Glutamatergic neuron (in vitro differentiated cells): ENCODE measurements around the gene TNFAIP8. TPM values are rescaled to one million over a fixed set of nuclear protein-coding genes. Genes with fewer than 3 reads are reported as not detected.

ENCODE experiments used
- DNase-seq: peaks from one replicate; pipeline ENCODE4 v3.0.0; 2022
- H3K27ac Mint-ChIP-seq: one replicate; pipeline ENCODE4 v1.8.0; 2020; ENCODE audit warnings: mild to moderate bottlenecking, mixed read lengths, inconsistent platforms; ENCODE audit not compliant: unreplicated experiment
- H3K27me3 Mint-ChIP-seq: one replicate; pipeline ENCODE4 v1.8.0; 2020; ENCODE audit warnings: mild to moderate bottlenecking, moderate library complexity, mixed read lengths, inconsistent platforms; ENCODE audit not compliant: unreplicated experiment
- H3K36me3 Mint-ChIP-seq: one replicate; pipeline ENCODE4 v1.8.0; 2020; ENCODE audit warnings: mild to moderate bottlenecking, mixed read lengths, inconsistent platforms; ENCODE audit not compliant: unreplicated experiment
- H3K4me1 Mint-ChIP-seq: one replicate; pipeline ENCODE4 v1.8.0; 2020; ENCODE audit warnings: mild to moderate bottlenecking, low read depth, mixed read lengths, inconsistent platforms; ENCODE audit not compliant: unreplicated experiment
- H3K4me3 Mint-ChIP-seq: one replicate; pipeline ENCODE4 v1.8.0; 2020; ENCODE audit warnings: mild to moderate bottlenecking, mixed read lengths, inconsistent platforms; ENCODE audit not compliant: unreplicated experiment
- H3K9me3 Mint-ChIP-seq: one replicate; pipeline ENCODE4 v1.8.0; 2020; ENCODE audit warnings: mild to moderate bottlenecking, moderate library complexity, mixed read lengths, inconsistent platforms; ENCODE audit not compliant: unreplicated experiment
- total RNA-seq: library from RNA; stranded (reverse); fragmentation: NEBNext Ultra II Directional; extraction: Animal tissue kit (Norgen Biotek cat#: 25700); gene quantifications from one replicate; pipeline ENCODE4 v1.2.1, GENCODE V29; 2021; ENCODE audit not compliant: unreplicated experiment
- TF ChIP-seq, protein P1 (sequence below): fragments of 200-600 bp; sonication (generic); IDR thresholded peaks from one replicate; pipeline ENCODE4 v1.5.0; 2021; ENCODE audit not compliant: partially characterized antibody, unreplicated experiment

TNFAIP8 gene
- total RNA-seq, 1 donor from 2014 or later = 2.5 TPM

DNA sequence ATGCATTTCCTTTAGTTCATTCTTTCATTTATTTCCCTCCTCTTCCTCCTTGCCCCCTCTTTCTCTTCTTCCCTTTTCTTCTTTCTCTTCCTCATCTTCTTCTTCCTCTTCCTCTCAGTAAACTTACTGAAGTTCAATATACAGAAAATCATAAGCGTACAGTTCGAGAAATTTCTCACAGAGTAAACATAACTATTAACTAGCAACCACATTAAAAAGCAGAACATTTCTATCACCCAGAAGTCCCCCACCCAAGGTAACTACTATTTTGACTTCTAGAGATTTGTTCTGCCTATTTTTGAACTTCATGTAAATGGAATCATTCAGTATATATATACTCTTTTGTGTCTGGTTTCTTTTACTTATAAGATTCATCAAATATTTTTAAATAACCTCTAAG, 48.2 kb downstream of the TNFAIP8 start:
- Mint-ChIP-seq H3K36me3 (no peaks in the 10 kb centered on the region), H3K27ac (no peak overlapping the region), H3K9me3 (no peaks in the 10 kb centered on the region), H3K4me3 (no peak overlapping the region), H3K4me1 (peaks cover under 1% of the 10 kb centered on the region), H3K27me3 (no peaks in the 10 kb centered on the region)
- no peak for DNase-seq
- TF ChIP-seq, protein P1, sequence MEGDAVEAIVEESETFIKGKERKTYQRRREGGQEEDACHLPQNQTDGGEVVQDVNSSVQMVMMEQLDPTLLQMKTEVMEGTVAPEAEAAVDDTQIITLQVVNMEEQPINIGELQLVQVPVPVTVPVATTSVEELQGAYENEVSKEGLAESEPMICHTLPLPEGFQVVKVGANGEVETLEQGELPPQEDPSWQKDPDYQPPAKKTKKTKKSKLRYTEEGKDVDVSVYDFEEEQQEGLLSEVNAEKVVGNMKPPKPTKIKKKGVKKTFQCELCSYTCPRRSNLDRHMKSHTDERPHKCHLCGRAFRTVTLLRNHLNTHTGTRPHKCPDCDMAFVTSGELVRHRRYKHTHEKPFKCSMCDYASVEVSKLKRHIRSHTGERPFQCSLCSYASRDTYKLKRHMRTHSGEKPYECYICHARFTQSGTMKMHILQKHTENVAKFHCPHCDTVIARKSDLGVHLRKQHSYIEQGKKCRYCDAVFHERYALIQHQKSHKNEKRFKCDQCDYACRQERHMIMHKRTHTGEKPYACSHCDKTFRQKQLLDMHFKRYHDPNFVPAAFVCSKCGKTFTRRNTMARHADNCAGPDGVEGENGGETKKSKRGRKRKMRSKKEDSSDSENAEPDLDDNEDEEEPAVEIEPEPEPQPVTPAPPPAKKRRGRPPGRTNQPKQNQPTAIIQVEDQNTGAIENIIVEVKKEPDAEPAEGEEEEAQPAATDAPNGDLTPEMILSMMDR = no peak

DNA sequence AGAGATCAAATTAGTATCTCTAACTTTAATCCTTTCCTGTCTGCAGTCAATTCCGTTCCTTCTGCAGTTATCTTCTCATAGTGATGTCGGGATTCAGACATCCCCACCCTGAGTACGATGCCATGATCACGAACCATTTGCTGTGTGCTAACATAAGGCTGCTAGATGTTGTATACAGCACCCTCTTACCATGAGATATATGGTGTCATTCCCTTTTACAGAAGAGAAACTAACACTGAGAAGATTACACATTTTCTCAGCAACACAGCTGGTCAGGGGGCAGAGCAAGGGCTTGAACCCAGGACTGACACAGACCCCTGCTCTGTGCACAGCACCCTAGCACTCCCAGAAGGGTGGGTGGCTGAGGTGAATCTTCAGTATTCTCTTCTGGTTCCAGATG, 49.6 kb downstream of the TNFAIP8 start:
- no peak for DNase-seq
- Mint-ChIP-seq H3K4me3 (no peak overlapping the region), H3K9me3 (no peaks in the 10 kb centered on the region), H3K36me3 (no peaks in the 10 kb centered on the region), H3K4me1 (no peaks in the 10 kb centered on the region), H3K27me3 (no peaks in the 10 kb centered on the region), H3K27ac (no peak overlapping the region)
- TF ChIP-seq, protein P1 = no peak

DNA sequence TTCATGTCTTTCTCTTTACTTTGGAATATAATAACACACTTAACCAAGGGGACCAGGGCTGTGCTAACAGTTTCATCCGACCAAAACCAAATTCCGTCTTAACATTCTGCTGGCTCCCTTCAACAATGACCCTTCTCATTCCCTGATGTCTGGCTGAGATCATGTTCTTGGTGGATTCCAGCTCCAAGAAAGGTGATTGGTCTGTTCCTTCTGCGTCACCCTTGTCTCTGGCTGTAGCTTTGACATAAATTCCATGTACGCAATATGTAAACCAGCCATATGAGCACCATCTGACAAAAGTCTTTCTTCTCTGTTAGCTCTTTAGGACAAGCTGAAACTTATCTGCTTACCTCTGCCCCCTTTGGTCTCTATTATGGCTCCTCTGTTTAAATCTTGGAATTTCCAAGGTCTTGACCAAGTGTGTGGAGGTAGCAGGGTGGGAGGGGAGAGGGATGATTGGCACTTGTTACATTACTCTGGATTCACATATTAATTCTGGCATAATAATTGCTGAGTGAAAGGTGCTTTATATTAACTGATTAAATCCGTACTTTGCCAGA, 50.8 kb downstream of the TNFAIP8 start:
- DNase-seq = no peak
- TF ChIP-seq, protein P1 = no peak
- Mint-ChIP-seq H3K27me3 (no peaks in the 10 kb centered on the region), H3K36me3 (no peaks in the 10 kb centered on the region), H3K9me3 (no peaks in the 10 kb centered on the region), H3K4me1 (peaks cover under 1% of the 10 kb centered on the region), H3K4me3 (no peak overlapping the region), H3K27ac (no peak overlapping the region)

DNA sequence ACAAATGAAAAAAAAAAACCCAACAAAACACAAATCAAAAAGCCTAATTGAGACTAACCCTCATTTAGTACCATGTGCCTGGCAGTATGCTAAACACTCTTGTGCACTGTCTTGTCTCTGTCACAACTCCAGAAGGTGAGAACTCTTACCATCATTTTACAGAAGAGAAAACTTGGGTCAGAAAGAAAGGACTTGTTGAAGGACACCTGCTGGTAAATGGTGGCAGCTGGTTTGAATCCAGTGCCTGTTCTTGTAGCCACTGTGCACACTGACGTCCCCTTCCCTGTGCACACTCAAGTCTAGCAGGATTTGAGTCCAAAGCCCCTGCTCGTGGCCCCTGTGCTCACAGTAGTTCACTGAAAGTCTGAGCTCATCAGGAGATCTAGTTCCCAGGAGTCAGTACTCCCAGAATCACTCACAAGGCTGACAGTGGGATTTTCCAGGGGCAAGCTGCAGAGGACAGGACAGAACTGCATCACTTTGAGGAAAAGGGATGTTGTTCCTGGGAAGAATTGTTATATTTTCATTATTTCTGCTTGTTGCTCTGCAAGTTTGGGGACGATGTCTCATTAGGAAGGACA, 53.5 kb downstream of the TNFAIP8 start:
- Mint-ChIP-seq H3K4me3 (no peak overlapping the region), H3K27ac (no peak overlapping the region), H3K9me3 (no peaks in the 10 kb centered on the region), H3K4me1 (peaks cover 2% of the 10 kb centered on the region), H3K27me3 (no peaks in the 10 kb centered on the region), H3K36me3 (no peaks in the 10 kb centered on the region)
- no peak for DNase-seq
- TF ChIP-seq, protein P1 = no peak

DNA sequence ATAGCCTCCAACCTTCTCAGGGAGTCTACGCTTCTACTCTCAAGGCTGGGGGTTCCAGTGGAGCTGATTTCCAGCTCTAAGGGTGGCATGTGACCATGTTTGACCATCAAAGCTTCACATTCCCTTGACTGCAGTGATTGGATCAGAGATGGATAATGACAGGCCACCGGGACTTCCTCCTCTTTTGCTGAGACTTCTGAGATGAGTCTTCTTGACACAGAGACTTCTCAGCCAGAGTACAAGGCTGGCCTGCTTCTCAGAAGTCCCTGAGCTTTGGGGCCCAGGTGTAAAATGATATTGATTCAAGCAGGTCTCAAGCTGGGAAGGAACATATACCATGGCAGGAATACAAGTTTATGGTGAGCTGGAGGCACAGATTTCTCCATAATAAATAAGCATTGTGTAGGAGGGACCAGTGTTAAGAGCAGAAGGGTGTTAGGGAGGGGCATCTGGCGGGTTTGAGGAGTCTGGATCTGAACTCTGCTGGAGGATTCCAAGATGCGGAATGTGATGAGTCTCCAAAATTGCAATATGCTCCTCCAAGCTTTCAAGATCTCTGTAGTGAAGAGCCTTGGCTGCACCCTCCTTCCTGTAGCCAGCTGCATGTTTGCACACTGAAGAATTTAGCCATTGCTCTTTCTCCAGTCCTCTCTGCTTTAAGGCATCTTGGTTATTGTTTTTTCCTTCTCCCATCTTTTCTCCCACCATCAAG, 54.8 kb downstream of the TNFAIP8 start:
- no peaks in the 10 kb centered on the region for H3K27me3 Mint-ChIP-seq
- no peaks in the 10 kb centered on the region for H3K36me3 Mint-ChIP-seq
- no peak overlapping the region for H3K27ac Mint-ChIP-seq
- H3K4me1 Mint-ChIP-seq = peaks cover 2% of the 10 kb centered on the region
- TF ChIP-seq, protein P1 = no peak
- no peaks in the 10 kb centered on the region for H3K9me3 Mint-ChIP-seq
- no peak overlapping the region for H3K4me3 Mint-ChIP-seq
- no peak for DNase-seq
